Mesendoderm (in vitro differentiated cells): ENCODE measurements around the gene TNFRSF11A.

Experiments
- DNase-seq: peaks from one replicate; pipeline ENCODE4 v3.0.0; 2013
- H2AK5ac ChIP-seq: 2 replicates; pipeline ENCODE4 v1.6.1; 2013; ENCODE audit warnings: low read length, inconsistent platforms
- H2BK120ac ChIP-seq: 2 replicates; pipeline ENCODE4 v1.6.1; 2013; ENCODE audit warnings: low read depth, mild to moderate bottlenecking, low read length, moderate library complexity, mixed read lengths
- H2BK15ac ChIP-seq: replicated peaks from 2 replicates; pipeline ENCODE4 v1.6.1; 2013; ENCODE audit warnings: low read depth, mild to moderate bottlenecking, moderate library complexity
- H2BK5ac ChIP-seq: 2 replicates; pipeline ENCODE4 v1.6.1; 2013; ENCODE audit warnings: low read length, inconsistent platforms
- H3K18ac ChIP-seq: 2 replicates; pipeline ENCODE4 v1.6.1; 2013; ENCODE audit warnings: mild to moderate bottlenecking, low read length, mixed read lengths
- H3K23ac ChIP-seq: one replicate; pipeline ENCODE4 v1.6.1; 2013; ENCODE audit warnings: low read length
- H3K27ac ChIP-seq: 2 replicates; pipeline ENCODE4 v1.5.1; 2013; ENCODE audit warnings: low read depth, mild to moderate bottlenecking, inconsistent platforms, low read length, moderate library complexity
- H3K27me3 ChIP-seq: 2 replicates; pipeline ENCODE4 v1.6.1; 2013; ENCODE audit warnings: low read length, control low read depth, mild to moderate bottlenecking, inconsistent platforms; ENCODE audit not compliant: insufficient read depth, poor library complexity
- H3K36me3 ChIP-seq: 2 replicates; pipeline ENCODE4 v1.6.1; 2013; ENCODE audit warnings: low read length, inconsistent platforms; ENCODE audit not compliant: control insufficient read depth, insufficient read depth
- H3K4ac ChIP-seq: one replicate; pipeline ENCODE4 v1.6.1; 2013; ENCODE audit warnings: low read depth, mild to moderate bottlenecking, low read length, moderate library complexity
- H3K4me1 ChIP-seq: 2 replicates; pipeline ENCODE4 v1.6.1; 2013; ENCODE audit warnings: low read depth, low read length, inconsistent platforms; ENCODE audit not compliant: control insufficient read depth
- H3K4me2 ChIP-seq: 2 replicates; pipeline ENCODE4 v1.6.1; 2013; ENCODE audit warnings: low read length
- H3K4me3 ChIP-seq: 2 replicates; pipeline ENCODE4 v1.5.1; 2013; ENCODE audit warnings: mild to moderate bottlenecking, low read length
- H3K56ac ChIP-seq: one replicate; pipeline ENCODE4 v1.6.1; 2013; ENCODE audit warnings: low read length
- H3K79me1 ChIP-seq: 2 replicates; pipeline ENCODE4 v1.6.1; 2013; ENCODE audit warnings: low read length, inconsistent platforms
- H3K79me2 ChIP-seq: 2 replicates; pipeline ENCODE4 v1.6.1; 2013; ENCODE audit warnings: mild to moderate bottlenecking, low read length; ENCODE audit not compliant: control insufficient read depth, insufficient read depth
- H3K9ac ChIP-seq: 2 replicates; pipeline ENCODE4 v1.6.1; 2013; ENCODE audit warnings: low read length, inconsistent platforms
- H4K5ac ChIP-seq: one replicate; pipeline ENCODE4 v1.6.1; 2013; ENCODE audit warnings: low read length
- H4K8ac ChIP-seq: one replicate; pipeline ENCODE4 v1.6.1; 2013; ENCODE audit warnings: low read depth, mild to moderate bottlenecking, control low read depth, low read length, moderate library complexity
- WGBS: extraction: QIAGEN DNeasy Blood & Tissue Kit; methylation state at CpG from one replicate; pipeline ENCODE4 v1.1.7; 2013; ENCODE audit warnings: low lambda C conversion rate, missing lambda C conversion rate; ENCODE audit not compliant: insufficient coverage; ENCODE audit errors: extremely low coverage; 5-methylcytosine and 5-hydroxymethylcytosine counted together

The TNFRSF11A gene

DNA sequence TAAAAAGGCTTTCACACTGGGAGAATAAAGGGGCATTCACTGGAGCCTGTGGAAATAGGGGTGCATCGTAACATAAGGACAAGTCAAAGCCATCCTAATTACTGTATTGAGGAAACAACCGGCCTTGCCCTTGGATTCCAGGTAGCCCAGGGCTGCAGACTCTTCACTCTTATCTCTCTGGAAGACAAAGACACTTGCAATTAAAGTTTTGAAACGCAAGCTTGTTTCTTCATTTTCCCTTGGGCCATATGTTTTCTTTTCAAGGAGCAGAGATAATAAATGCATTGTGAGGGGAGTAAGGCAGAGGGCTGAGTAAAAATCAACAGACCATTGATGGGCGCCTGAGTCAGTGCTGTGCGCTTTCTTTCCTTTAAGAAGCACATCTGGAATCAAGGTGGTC is 11.5 kb downstream of the TNFRSF11A start:
- Histone ChIP-seq H2BK15ac (no peak overlapping the region), H3K79me1 (peaks cover 8% of the 10 kb centered on the region), H3K4me1 (peaks cover 8% of the 10 kb centered on the region), H4K5ac (no peak overlapping the region), H3K27me3 (no peaks in the 10 kb centered on the region), H3K4me3 (no peak overlapping the region), H3K4ac (no peak overlapping the region), H3K36me3 (no peaks in the 10 kb centered on the region), H2BK120ac (no peak overlapping the region), H3K9ac (no peak overlapping the region), H3K23ac (no peak overlapping the region), H3K79me2 (peaks cover 3% of the 10 kb centered on the region), H3K18ac (no peak overlapping the region), H4K8ac (no peak overlapping the region), H3K27ac (no peak overlapping the region), H2AK5ac (no peak overlapping the region), H2BK5ac (no peak overlapping the region), H3K56ac (no peak overlapping the region), H3K4me2 (no peak overlapping the region)
- WGBS: no CpG with 5 or more reads among the region's 5 CpGs
- no peak for DNase-seq

DNA sequence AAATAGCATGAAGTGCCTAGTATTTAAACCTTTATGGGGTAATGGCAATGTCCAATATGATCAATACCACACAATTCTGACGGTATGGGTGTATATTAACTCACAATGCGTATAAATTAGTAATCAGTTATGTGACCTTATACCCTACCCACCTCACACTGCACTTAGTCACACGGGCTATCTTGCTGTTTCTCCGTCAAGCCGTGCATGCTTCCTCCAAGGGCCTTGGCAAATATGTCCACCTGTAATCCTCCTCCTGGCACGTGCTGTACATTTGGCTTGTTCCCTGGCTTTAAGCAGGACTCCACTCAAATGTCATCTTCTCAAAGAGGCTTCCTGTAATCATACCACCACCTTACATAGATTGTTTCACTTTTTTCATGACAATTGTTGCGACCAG is 12.2 kb downstream of the TNFRSF11A start:
- DNase-seq: no peak
- Histone ChIP-seq H2BK5ac (no peak overlapping the region), H3K56ac (no peak overlapping the region), H3K27ac (no peak overlapping the region), H3K4ac (no peak overlapping the region), H3K9ac (no peak overlapping the region), H3K4me2 (no peak overlapping the region), H2BK120ac (no peak overlapping the region), H2AK5ac (no peak overlapping the region), H3K27me3 (no peaks in the 10 kb centered on the region), H3K4me1 (peaks cover 7% of the 10 kb centered on the region), H3K18ac (no peak overlapping the region), H4K8ac (no peak overlapping the region), H3K79me1 (peaks cover 7% of the 10 kb centered on the region), H3K79me2 (peaks cover 3% of the 10 kb centered on the region), H2BK15ac (no peak overlapping the region), H3K36me3 (no peaks in the 10 kb centered on the region), H3K4me3 (no peak overlapping the region), H3K23ac (no peak overlapping the region), H4K5ac (no peak overlapping the region)
- no CpG with 5 or more reads among the region's 7 CpGs for WGBS

DNA sequence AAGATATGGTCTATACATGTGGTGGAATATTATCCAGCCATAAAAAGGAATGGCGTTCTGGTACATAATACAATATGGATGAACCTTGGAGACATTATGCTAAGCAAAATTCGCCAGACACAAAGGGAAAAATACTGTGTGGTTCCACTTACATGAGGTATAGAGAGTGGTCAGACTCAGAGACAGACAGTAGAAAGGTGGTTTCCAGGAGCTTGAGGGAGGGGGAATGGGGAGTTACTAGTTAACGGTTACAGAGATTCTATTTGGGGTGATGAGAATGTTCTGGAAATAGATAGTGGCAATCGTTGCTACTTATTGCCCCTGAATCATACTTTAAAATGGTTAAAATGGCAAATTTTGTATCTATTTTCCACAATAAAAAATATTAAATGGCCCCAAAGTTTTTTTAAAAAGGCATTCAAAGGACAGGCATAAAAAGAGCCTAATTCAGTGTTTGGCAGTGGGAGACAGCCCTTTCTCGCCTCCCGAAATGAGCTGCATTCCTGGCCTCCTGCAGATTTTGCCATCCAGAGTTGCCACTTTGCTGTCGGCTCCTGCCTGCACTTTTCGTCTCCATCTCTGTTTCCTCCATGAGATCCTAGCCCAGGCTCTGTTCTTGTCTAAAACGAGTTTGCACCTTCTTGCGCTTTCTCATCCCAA is 13.5 kb downstream of the TNFRSF11A start:
- Histone ChIP-seq H2BK15ac (no peak overlapping the region), H2AK5ac (no peak overlapping the region), H3K4me2 (peak overlapping the region; percentile 54), H3K4me1 (peaks cover 7% of the 10 kb centered on the region), H3K27me3 (no peaks in the 10 kb centered on the region), H2BK5ac (no peak overlapping the region), H3K18ac (peak overlapping the region; percentile 8), H4K5ac (no peak overlapping the region), H3K79me2 (peaks cover 3% of the 10 kb centered on the region), H4K8ac (no peak overlapping the region), H3K9ac (no peak overlapping the region), H3K4ac (no peak overlapping the region), H3K79me1 (peaks cover 3% of the 10 kb centered on the region), H3K56ac (peak overlapping the region; percentile 56), H3K4me3 (no peak overlapping the region), H3K27ac (no peak overlapping the region), H2BK120ac (no peak overlapping the region), H3K36me3 (no peaks in the 10 kb centered on the region), H3K23ac (no peak overlapping the region)
- no CpG with 5 or more reads among the region's 10 CpGs for WGBS
- peak; percentile 62 for DNase-seq

DNA sequence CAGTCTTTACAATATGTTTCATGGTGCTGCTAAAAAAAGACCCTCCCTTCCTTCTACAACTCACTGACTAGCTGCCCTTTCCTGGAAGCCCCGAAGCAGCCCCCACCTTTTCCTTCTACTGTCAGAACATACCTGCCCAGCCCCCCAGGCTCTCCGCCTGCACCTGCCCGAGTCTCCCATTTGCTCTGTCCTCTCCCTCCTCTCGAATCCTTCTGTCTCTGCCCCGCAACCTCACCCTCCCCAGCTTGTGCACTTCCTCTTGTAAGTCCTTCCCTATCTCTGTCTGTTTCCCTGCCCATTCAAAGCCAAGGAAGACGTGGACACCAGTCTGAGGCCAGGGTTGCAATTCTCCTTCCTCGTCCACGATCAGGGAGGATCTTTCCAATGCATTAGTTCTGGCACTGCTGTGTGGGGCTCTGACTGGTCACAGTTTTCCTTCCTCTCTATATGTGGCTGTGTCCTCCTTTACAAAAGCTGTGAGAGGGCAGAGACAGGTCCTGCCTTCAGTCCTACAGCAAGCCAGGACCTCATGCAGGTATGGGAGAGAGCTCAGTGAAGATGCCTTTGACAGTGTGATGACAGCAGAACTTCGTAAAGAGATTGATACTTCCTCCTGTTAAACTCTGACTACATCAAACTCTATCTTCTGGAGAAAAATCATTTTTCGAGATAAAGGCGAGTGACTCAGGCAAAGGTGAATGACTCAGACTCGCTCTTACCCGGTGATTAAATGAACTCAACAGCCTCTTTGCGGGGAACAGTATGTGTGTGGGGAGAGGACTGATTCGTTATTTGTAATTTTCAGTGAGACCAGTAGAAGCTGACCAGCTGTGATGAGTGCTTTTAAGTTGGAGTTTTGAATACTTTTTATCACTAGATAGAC is 14.2 kb downstream of the TNFRSF11A start:
- Histone ChIP-seq H3K9ac (no peak overlapping the region), H2BK15ac (no peak overlapping the region), H3K36me3 (no peaks in the 10 kb centered on the region), H2AK5ac (no peak overlapping the region), H3K4ac (no peak overlapping the region), H3K4me2 (peak overlapping the region; percentile 54), H3K18ac (peak overlapping the region; percentile 8), H3K56ac (peak overlapping the region; percentile 56), H3K27ac (no peak overlapping the region), H4K5ac (no peak overlapping the region), H4K8ac (no peak overlapping the region), H3K4me3 (no peak overlapping the region), H3K27me3 (no peaks in the 10 kb centered on the region), H3K4me1 (peaks cover 7% of the 10 kb centered on the region), H3K23ac (no peak overlapping the region), H2BK5ac (no peak overlapping the region), H3K79me2 (no peaks in the 10 kb centered on the region), H3K79me1 (no peaks in the 10 kb centered on the region), H2BK120ac (no peak overlapping the region)
- no CpG with 5 or more reads among the region's 15 CpGs for WGBS
- DNase-seq: peak; percentile 40

DNA sequence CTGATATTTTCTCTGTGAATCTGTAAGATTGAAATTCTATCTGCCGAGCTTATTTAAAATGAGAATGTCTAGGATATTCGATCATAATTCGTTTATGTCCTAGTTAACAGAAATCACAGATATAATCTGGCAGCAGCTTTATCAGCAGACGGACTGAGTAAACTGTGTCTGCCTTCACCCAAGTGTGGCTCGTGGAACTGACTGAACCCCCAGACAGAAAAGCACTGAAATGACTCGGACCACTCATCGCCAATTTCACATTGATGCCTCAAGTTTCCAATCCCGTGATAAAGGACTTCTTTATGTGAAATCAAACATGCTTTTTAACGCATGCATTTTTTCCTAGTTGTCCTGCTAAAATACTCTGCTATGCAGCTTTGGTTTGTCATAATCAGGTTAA is 15.9 kb downstream of the TNFRSF11A start:
- no peak overlapping the region for H3K9ac ChIP-seq
- H3K27ac ChIP-seq: no peak overlapping the region
- no peak overlapping the region for H2BK120ac ChIP-seq
- H4K8ac ChIP-seq: no peak overlapping the region
- H4K5ac ChIP-seq: no peak overlapping the region
- no peaks in the 10 kb centered on the region for H3K79me1 ChIP-seq
- H3K18ac ChIP-seq: no peak overlapping the region
- no peaks in the 10 kb centered on the region for H3K79me2 ChIP-seq
- no peak overlapping the region for H3K4ac ChIP-seq
- WGBS: no CpG with 5 or more reads among the region's 9 CpGs
- DNase-seq: no peak
- no peak overlapping the region for H2BK5ac ChIP-seq
- H3K56ac ChIP-seq: no peak overlapping the region
- H2BK15ac ChIP-seq: no peak overlapping the region
- no peaks in the 10 kb centered on the region for H3K36me3 ChIP-seq
- H3K4me1 ChIP-seq: peaks cover 7% of the 10 kb centered on the region
- H3K27me3 ChIP-seq: no peaks in the 10 kb centered on the region
- no peak overlapping the region for H2AK5ac ChIP-seq
- H3K23ac ChIP-seq: no peak overlapping the region
- no peak overlapping the region for H3K4me2 ChIP-seq
- H3K4me3 ChIP-seq: no peak overlapping the region
